Right lobe of liver (tissue), 4 donors: ENCODE data around the gene XPA.

Experiments
- POLR2A ChIP-seq: fragments of 450-650 bp; IDR thresholded peaks from one replicate; pipeline ENCODE4 v1.6.1; 2017; ENCODE audit warnings: antibody characterized with exemption, mild to moderate bottlenecking
- TF ChIP-seq, protein P1 (sequence below), 4 donors: fragments of 200-600 bp in 3 of 4; fragments of 450-650 bp in 1 of 4; IDR thresholded peaks; one replicate each; pipeline versions ENCODE4 v1.5.1 to v1.8.0; 2016 to 2022; ENCODE audit warnings: antibody characterized with exemption in 4 of 4, mild to moderate bottlenecking in 2 of 4
- donor health status: DM: no; HTN: no; CAD: no.
- donor health status: DM: no; HTN: no; CAD: no.
- donor health status: DM: no; HTN: yes; CAD: no.

DNA sequence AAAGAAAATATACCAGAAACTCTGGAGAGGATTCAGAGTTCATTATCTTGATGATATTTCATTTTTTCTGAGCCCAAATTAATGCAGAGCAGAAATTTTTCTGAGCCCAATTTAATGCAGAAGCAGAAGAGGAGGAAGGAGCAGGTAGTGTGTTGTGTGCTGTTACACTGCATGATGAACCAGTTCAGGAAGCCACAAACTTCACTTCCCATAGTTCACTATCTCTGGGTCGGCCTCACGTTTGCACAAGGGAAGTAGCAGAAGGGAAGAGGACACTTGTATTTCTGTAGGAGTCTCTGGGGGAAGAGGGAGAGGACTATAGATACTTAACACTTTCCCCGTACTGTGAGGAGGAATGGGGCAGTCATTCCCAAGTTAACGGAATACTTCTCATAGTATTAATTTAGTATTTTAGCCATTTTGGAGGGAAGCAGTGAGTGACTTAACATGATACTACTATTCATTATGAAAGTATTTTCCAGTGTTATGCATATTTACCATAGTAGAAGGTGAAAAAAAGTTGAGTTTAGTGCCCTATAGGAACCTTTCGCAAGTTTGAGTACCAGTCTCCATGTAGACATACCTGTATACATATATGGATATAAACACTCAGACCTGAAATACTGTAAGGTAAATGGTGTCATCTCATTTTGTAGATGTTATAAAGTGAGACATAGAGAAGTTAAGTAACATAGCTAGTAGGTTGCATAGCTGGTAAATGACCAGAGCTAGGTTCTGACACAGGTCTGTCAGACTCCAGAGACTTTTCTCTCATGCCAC is 30.0 kb downstream of the XPA start:
- TF ChIP-seq, protein P1, sequence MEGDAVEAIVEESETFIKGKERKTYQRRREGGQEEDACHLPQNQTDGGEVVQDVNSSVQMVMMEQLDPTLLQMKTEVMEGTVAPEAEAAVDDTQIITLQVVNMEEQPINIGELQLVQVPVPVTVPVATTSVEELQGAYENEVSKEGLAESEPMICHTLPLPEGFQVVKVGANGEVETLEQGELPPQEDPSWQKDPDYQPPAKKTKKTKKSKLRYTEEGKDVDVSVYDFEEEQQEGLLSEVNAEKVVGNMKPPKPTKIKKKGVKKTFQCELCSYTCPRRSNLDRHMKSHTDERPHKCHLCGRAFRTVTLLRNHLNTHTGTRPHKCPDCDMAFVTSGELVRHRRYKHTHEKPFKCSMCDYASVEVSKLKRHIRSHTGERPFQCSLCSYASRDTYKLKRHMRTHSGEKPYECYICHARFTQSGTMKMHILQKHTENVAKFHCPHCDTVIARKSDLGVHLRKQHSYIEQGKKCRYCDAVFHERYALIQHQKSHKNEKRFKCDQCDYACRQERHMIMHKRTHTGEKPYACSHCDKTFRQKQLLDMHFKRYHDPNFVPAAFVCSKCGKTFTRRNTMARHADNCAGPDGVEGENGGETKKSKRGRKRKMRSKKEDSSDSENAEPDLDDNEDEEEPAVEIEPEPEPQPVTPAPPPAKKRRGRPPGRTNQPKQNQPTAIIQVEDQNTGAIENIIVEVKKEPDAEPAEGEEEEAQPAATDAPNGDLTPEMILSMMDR (IDR thresholded peaks at IDR 0.05): no peak
- no peak for TF ChIP-seq POLR2A
